A549 treated with Mapracorat at 1 μM for 4 hours (cell line): ENCODE data around the gene CALCOCO1. TPM values are rescaled to one million over a fixed set of nuclear protein-coding genes. Genes with fewer than 3 reads are reported as not detected.

Experiments
- total RNA-seq: library from RNA; stranded (reverse); fragments of 200-300 nt; extraction: Qiagen RNA extraction; gene quantifications from 5 replicates; pipeline ENCODE4 v1.2.3, GENCODE V29; 2022

CALCOCO1 gene, protein sequence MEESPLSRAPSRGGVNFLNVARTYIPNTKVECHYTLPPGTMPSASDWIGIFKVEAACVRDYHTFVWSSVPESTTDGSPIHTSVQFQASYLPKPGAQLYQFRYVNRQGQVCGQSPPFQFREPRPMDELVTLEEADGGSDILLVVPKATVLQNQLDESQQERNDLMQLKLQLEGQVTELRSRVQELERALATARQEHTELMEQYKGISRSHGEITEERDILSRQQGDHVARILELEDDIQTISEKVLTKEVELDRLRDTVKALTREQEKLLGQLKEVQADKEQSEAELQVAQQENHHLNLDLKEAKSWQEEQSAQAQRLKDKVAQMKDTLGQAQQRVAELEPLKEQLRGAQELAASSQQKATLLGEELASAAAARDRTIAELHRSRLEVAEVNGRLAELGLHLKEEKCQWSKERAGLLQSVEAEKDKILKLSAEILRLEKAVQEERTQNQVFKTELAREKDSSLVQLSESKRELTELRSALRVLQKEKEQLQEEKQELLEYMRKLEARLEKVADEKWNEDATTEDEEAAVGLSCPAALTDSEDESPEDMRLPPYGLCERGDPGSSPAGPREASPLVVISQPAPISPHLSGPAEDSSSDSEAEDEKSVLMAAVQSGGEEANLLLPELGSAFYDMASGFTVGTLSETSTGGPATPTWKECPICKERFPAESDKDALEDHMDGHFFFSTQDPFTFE
- 16.9 to 21.0 TPM (median 18.6 TPM) in 5 replicates for total RNA-seq

DNA sequence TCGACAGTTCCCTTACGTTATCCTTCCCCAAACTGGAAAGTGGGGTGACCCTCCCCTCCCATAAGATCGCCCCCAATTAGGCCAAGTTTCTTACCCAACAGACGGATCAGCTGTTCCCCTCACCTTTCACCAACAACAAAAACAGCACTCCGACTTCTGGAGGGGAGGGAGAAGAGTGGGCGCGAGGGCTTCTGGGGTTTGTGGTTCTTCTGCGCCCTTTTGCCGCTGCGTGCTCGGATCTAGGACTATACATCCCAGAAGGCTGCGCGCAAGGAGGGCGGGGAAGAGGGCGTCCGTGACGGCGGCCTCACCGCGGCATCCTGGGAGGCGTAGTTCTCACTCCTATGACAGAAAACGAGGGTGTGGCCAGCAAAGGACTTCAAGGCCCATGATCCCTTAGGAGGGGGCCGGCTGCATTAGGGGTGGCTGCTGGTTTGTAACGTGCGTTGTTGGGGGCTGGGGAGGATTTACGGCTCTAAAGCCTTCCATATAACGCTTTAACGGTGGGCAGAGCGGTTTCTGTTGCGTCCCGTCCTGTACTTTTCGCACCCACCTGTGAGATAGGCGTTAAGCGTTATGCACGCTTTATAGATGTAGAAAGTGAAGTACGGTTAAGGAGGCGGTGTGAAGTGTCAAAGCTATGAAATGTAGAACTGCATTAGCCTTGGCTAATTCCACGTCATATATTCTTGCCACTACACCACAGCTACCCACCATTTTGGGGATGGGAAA, at the start of gene CALCOCO1:
TSS of gene CALCOCO1 (minus strand) at position 143 of the 732 bp plus-strand sequence. CDS start 2,210 bp downstream, outside the sequence.

DNA sequence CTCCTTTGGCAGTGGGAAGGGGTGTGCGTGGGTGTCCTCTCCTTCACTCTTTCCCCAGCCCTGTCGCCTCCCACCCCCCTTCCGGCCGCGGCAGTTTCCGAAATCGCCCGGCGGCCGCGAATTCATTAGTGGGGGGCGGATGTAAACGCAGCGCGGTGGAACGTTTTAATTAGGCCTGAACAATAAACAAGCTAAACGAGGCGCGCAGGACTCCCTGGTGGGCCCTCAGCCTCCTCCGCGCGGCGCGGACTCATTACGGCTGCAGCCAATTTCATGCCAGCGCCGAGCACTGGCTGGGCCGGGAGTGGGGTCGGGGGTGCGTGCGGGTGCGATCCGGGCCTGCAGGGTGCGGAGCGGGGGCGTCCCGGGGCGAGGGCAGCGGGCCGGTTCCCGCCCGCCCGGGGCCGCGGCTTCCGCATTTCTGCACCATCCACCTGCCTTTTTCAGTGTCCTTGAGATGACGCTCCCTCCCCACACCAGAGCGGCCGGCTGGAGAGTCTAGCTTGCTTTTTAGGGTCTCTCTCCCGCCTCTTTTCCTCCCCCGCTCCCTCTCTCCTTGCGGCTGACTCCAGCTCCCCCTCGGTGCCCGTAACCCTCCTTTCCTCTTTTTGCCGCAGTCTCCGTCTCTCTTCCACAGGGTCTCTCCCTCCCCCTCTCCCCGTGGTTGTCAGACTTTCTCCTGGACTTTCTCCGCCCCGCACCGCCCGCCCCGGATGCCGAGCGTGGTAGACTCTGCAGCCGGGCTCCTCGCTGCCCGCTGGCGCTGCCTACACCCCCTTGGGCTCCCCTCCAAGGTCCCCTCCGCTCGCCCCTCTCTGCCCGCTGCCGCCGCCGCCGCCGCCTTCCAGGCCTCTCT, 24.3 kb upstream of the CALCOCO1 start, which contains the start of gene CISTR:
TSS of gene CISTR (minus strand) at position 644 of the 856 bp plus-strand sequence.

DNA sequence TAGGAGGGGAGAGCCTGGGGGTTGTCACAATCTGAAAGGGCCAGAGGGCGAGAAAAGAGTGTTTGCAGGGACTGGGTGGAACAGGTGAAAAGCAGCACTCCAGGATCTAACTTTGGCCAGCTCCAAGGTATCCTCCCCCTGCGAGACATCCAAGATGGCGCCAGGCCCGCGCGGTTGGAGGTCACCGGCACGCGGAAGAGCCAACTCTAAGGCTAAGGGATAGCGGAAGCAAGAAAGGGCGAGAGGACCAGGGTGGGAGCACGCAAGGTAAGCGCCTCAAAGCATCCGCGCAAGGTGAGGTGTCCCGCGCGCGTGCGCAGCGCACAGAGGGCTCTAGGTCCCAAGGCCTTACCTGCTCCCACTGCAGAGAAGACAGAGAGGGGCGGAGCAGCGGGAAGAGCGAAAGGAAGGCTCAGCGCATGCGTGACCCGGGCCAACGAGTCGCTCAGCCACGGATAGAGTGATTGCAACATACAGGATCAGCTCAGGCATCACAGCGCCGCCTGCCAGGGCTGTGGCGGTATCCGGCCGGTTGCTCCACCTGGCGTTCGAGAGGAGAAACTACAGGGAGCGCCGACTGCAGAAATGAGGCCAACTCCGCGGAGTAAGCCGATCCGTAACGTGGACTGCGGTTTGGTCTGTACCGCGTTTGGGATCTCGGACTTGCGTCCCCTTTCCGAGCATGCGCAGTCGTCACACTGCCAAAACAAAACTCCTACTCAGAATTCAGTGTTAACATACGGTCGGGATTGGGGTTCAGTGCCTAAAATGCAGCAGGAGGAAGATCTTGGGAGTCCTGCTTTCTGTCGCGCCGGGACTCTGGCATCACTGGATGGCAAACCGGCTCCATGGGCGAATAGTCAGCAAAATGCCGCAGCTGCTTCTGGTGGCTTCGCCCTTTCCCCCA, 51.3 kb downstream of the CALCOCO1 start, which contains the start of gene ATP5MC2:
TSS of gene ATP5MC2 (minus strand) at position 383 of the 907 bp plus-strand sequence. CDS start 3,469 bp downstream, outside the sequence.

Other genes with a start within 250 kb of the CALCOCO1 start
- 10.8 to 16.6 TPM (median 13.1 TPM) in 5 replicates for gene MAP3K12, start 228.0 kb downstream of the CALCOCO1 start, total RNA-seq
- 40.4 to 57.8 TPM (median 53.9 TPM) in 5 replicates for gene TARBP2, start 226.2 kb downstream of the CALCOCO1 start, total RNA-seq
- gene NPFF, start 220.0 kb downstream of the CALCOCO1 start, total RNA-seq = not detected in 5 replicates
- 16.4 to 21.1 TPM (median 17.4 TPM) in 5 replicates for gene ATF7, start 101.1 kb downstream of the CALCOCO1 start, total RNA-seq
- 639 to 703 TPM (median 667 TPM) in 5 replicates for gene ATP5MC2, start 51.4 kb downstream of the CALCOCO1 start, total RNA-seq
- not detected in 5 replicates for gene CISTR, start 24.5 kb upstream of the CALCOCO1 start, total RNA-seq
- 18.5 to 27.6 TPM (median 21.5 TPM) in 5 replicates for gene HOXC13, start 211.4 kb upstream of the CALCOCO1 start, total RNA-seq
- not detected in 5 replicates for gene HOXC12, start 227.5 kb upstream of the CALCOCO1 start, total RNA-seq
- gene HOXC11, start 245.7 kb upstream of the CALCOCO1 start, total RNA-seq = 0.62 to 0.92 TPM (median 0.85 TPM) in 5 replicates
- 0.05 to 0.66 TPM (median 0.25 TPM) in 5 replicates for gene HOTAIR, start 247.5 kb upstream of the CALCOCO1 start, total RNA-seq